Urinary bladder (tissue), 4 donors: Measurements from ENCODE around the gene LAP3. TPM values are rescaled to one million over a fixed set of nuclear protein-coding genes. Genes with fewer than 3 reads are reported as not detected.
"Not testable (repeated sequence)": the region's sequence is repeated elsewhere in the genome, so short reads cannot be mapped to it uniquely, and the experiment has no call there.

Experiments used
- DNase-seq: peaks from one replicate; pipeline ENCODE4 v3.0.0-alpha.2; 2015; ENCODE audit errors: extremely low spot score
- H3K27ac ChIP-seq: one replicate; pipeline ENCODE4 v1.5.1; 2013; ENCODE audit warnings: low read depth, mild to moderate bottlenecking, moderate library complexity
- H3K36me3 ChIP-seq: one replicate; pipeline ENCODE4 v1.6.1; 2013; ENCODE audit warnings: mild to moderate bottlenecking, moderate library complexity; ENCODE audit not compliant: insufficient read depth
- H3K4me1 ChIP-seq: one replicate; pipeline ENCODE4 v1.6.1; 2013; ENCODE audit warnings: mild to moderate bottlenecking, moderate library complexity; ENCODE audit not compliant: insufficient read depth
- H3K4me3 ChIP-seq: one replicate; pipeline ENCODE4 v1.5.1; 2013; ENCODE audit warnings: low read depth, low read length
- WGBS: extraction: QIAGEN DNeasy Blood & Tissue Kit; methylation state at CpG from one replicate; pipeline ENCODE4 v1.1.7; 2013; 5-methylcytosine and 5-hydroxymethylcytosine counted together
- polyA plus RNA-seq: library from polyadenylated mRNA; stranded (reverse); fragments of 200-250 nt; gene quantifications from one replicate; pipeline ENCODE4 v1.2.3, GENCODE V29; 2013
- total RNA-seq: library from RNA; depleted of rRNA; stranded (reverse); fragments of >200 nt; gene quantifications from one replicate; pipeline ENCODE4 v1.2.3, GENCODE V29; 2014
- donor health status: healthy with polysubstance abuse.
- donor health status: healthy.

Gene LAP3
- total RNA-seq (93.7 TPM), polyA plus RNA-seq (75.8 TPM)

DNA sequence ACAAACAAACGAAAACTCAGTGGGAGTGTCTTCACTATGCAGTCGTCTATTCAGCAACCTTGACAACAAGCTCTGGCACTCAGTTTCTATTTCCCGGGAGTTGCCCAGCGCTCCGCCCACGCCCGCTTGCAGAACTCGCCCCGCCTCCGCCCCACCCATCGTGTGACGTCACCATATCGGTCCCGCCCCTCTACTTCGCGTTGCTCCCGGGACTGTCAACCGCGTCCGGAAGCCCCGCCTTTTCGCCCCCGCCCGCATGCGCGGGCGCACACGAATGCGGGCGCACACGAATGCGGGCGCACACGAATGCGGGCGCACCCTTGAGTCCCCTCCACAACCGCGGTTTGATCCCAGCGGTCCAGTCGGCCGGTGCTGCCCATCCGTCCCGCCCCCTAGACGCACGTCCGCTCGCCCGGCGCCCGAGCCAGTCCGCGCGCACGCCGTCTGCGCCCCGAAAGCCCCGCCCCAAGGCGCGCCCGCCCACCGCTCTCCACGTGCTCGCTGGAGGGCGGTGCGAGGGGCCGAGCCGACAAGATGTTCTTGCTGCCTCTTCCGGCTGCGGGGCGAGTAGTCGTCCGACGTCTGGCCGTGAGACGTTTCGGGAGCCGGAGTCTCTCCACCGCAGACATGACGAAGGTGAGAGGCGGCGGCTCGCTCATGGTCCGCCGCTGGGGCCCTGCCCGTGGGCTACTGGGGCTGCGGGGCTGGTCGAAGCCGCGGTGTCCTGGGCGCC lies at the start of gene LAP3:
Gene LAP3 (plus strand): TSS at position 267 of the 733 bp plus-strand sequence. CDS start 268 bp downstream, at position 535.
- under 1% methylated on average over 91 of the region's 91 CpGs for WGBS
- peak within 1 kb of the TSS; percentile 72 for H3K4me3 ChIP-seq

GRCh38 chr4:17528551-17529165 lies 48.3 kb upstream of the LAP3 start:
- no peaks in the 10 kb centered on the region for H3K4me1 ChIP-seq
- 83% methylated on average over 10 of the region's 10 CpGs for WGBS
- H3K27ac ChIP-seq = no peak overlapping the region
- no peak for DNase-seq
- H3K36me3 ChIP-seq = no peaks in the 10 kb centered on the region
- no peak overlapping the region for H3K4me3 ChIP-seq

More for the DNA sequence above, at the start of gene LAP3:
- no peaks in the 10 kb centered on the region for H3K36me3 ChIP-seq
- no peaks in the 10 kb centered on the region for H3K4me1 ChIP-seq
- peak; percentile 90 for DNase-seq
- peak within 1 kb of the TSS; percentile 86 for H3K27ac ChIP-seq

DNA sequence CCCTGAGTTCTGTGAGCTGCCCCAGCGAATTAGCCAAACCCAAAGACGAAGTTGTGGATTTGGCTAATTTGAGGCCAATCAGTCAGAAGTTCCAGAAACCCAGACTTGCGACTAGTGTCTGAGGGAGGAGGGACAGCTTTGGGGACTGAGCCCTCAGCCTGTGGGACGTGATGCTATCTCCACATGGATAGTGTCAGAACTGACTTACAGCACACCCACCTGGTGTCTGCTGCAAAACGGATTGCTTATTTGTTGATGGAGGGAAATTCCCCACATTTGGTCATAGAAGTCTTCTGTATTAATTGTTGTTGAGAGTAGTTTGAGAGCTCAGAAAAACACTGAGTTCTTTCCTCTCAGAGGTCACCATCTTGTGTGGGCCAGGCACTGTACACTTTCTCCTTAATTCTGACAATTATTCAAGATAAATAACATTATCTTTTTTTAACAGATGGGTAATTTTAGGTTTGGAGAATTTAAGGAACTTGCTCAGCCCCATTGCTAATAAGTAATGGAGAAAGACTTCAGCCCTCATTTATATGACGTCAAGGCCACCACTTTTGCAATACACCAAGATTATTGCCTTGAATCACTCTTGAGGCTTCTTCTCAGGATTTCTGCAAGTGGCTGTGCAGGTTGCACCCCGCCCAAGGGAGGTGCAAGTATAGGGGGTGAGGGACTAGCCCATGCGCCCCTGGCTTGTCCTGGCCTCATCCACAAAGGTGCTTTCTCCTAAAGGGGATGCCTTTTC lies 45.3 kb upstream of the LAP3 start:
- no peak overlapping the region for H3K27ac ChIP-seq
- no peak overlapping the region for H3K4me3 ChIP-seq
- no peaks in the 10 kb centered on the region for H3K36me3 ChIP-seq
- H3K4me1 ChIP-seq = no peaks in the 10 kb centered on the region
- 74% methylated on average over 8 of the region's 8 CpGs for WGBS
- DNase-seq = no peak

- DNase-seq = no peak
- Histone ChIP-seq H3K4me1 (no peaks in the 10 kb centered on the region), H3K36me3 (no peaks in the 10 kb centered on the region), H3K27ac (no peak overlapping the region), H3K4me3 (no peak overlapping the region)
- WGBS = 96% methylated on average over 4 of the region's 4 CpGs
Observed at GRCh38 chr4:17534705-17535104, 42.3 kb upstream of the LAP3 start.

DNA sequence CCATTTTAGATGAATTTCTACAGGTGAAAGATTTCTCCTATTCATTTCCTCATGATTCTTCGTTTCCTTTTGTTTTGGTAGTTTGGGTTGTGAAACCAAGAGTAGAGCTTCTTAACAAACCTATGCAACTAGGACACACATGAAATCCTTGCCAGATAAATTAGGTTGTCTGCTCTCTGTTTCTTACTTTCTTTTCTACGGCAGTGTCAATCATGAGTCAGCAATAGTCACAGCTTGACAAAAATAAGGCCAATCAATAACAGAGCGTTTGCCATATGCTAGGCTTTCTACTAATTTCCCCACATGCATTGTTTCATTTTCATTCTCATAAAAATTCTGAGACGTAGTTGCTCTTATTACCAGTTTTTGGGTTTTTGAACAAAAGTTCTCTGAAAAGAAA lies 41.8 kb upstream of the LAP3 start:
- WGBS = 89% methylated on average over 4 of the region's 4 CpGs

DNA sequence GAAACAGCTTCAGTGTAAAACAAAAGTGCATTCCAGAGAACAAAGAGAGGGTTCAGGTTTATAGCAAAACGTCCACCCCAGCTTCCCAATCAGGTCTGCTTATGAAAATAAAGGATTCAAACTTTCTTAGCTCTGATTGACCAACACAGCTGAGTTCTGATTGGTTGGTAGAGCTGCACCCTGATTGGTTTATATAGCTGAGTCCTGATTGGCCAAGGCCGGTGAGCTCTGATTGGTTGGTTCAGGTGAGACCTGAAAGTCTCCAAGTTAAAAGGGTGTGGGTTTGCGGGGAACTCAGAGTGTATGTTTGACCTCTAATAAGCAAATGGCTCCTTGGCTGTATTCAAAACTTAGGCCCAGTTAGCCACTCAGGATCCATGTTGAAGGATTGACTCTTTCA lies 41.1 kb upstream of the LAP3 start:
- 73% methylated on average over 3 of the region's 3 CpGs for WGBS
- H3K4me1 ChIP-seq = no peaks in the 10 kb centered on the region

More for the DNA sequence above, 41.8 kb upstream of the LAP3 start:
- Histone ChIP-seq H3K36me3 (no peaks in the 10 kb centered on the region), H3K4me1 (no peaks in the 10 kb centered on the region), H3K4me3 (no peak overlapping the region), H3K27ac (no peak overlapping the region)
- no peak for DNase-seq

DNA sequence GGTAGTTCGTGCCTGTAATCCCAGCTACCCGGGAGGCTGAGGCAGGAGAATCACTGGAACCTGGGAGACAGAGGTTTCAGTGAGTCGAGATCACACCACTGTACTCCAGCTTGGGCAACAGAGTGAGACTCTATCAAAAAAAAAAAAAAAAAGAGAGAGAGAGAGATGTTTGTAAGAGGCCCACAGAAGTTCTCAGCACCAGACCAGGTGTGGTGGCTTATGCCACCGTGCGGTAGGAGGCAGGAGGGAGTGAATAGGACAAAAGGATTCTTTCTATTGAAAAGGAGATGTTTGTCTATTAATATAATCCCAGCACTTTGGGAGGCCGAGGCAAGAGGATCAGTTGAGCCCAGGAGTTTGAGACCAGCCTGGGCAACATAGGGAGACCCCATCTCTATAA lies 39.9 kb upstream of the LAP3 start:
- not testable (repeated sequence) for DNase-seq, H3K4me3 ChIP-seq, H3K27ac ChIP-seq, H3K36me3 ChIP-seq, H3K4me1 ChIP-seq
- WGBS = 90% methylated on average over 6 of the region's 6 CpGs

More for the DNA sequence above, 41.1 kb upstream of the LAP3 start:
- Histone ChIP-seq H3K27ac (no peak overlapping the region), H3K4me3 (no peak overlapping the region), H3K36me3 (no peaks in the 10 kb centered on the region)
- no peak for DNase-seq

DNA sequence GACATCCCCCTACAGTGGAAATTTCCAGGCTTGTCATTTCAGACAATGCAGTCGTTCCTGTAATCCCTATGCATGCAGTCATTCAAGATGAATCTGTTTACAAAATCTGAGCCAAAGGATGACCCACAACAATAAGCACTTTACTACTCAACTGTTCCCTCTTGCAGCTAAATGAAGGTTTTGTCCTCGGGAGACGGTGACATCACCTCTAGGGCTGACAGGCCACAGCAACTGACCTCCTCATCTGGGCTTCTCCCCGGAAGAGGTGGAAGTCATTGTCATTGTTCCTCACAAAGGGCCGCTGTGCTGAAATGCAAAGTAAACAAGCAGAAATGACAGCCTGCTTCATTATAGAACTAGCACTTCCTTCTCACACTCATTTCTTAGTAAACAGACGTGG lies 32.8 kb upstream of the LAP3 start:
- 28% methylated on average over 6 of the region's 6 CpGs for WGBS
- no peak for DNase-seq
- no peak overlapping the region for H3K27ac ChIP-seq

GRCh38 chr4:17544831-17545234 lies 32.2 kb upstream of the LAP3 start:
- 46% methylated on average over 3 of the region's 3 CpGs for WGBS
- DNase-seq = no peak

More for the DNA sequence above, 32.8 kb upstream of the LAP3 start:
- Histone ChIP-seq H3K4me1 (no peaks in the 10 kb centered on the region), H3K36me3 (no peaks in the 10 kb centered on the region), H3K4me3 (no peak overlapping the region)

GRCh38 chr4:17545374-17546140 lies 31.4 kb upstream of the LAP3 start:
- Histone ChIP-seq H3K36me3 (no peaks in the 10 kb centered on the region), H3K4me3 (no peak overlapping the region), H3K27ac (no peak overlapping the region), H3K4me1 (no peaks in the 10 kb centered on the region)
- DNase-seq = no peak
- 78% methylated on average over 11 of the region's 11 CpGs for WGBS

More at GRCh38 chr4:17544831-17545234, 32.2 kb upstream of the LAP3 start:
- Histone ChIP-seq H3K36me3 (no peaks in the 10 kb centered on the region), H3K27ac (no peak overlapping the region), H3K4me1 (no peaks in the 10 kb centered on the region), H3K4me3 (no peak overlapping the region)

GRCh38 chr4:17546222-17546621 lies 30.8 kb upstream of the LAP3 start:
- Histone ChIP-seq H3K4me1 (no peaks in the 10 kb centered on the region), H3K4me3 (no peak overlapping the region), H3K36me3 (no peaks in the 10 kb centered on the region), H3K27ac (no peak overlapping the region)
- 86% methylated on average over 10 of the region's 10 CpGs for WGBS
- DNase-seq = no peak

GRCh38 chr4:17546678-17547077 lies 30.3 kb upstream of the LAP3 start:
- Histone ChIP-seq H3K27ac (no peak overlapping the region), H3K4me1 (no peaks in the 10 kb centered on the region), H3K36me3 (no peaks in the 10 kb centered on the region), H3K4me3 (no peak overlapping the region)
- no peak for DNase-seq
- 77% methylated on average over 12 of the region's 12 CpGs for WGBS

DNA sequence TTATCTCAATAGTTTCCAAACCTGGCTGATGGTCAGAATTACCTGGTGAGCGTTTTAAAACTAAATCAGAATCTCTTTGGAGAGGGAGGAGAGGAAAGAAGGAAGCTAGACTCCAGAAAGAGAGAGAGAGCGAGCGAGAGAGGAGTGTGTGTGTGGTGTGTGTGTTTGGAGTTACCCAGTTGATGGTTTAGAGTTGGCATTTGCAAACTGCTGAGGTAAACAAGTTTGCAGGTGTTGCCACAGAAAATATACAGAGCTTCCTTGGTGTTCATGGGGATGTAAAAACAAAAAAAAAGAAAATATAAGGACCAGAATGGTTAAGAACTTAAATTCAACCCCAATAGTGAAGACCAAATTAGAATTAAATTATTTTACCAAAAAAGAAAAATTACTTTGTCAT lies 26.4 kb upstream of the LAP3 start:
- no peaks in the 10 kb centered on the region for H3K4me1 ChIP-seq
- DNase-seq = no peak
- H3K36me3 ChIP-seq = no peaks in the 10 kb centered on the region
- no peak overlapping the region for H3K4me3 ChIP-seq
- no peak overlapping the region for H3K27ac ChIP-seq
- WGBS = 90% methylated on average over 3 of the region's 3 CpGs
